Parathyroid adenoma (tissue), 2 donors: Measurements from ENCODE around the gene PLG.
"Not testable (repeated sequence)": the region's sequence is repeated elsewhere in the genome, so short reads cannot be mapped to it uniquely, and the experiment has no call there.

Experiments used
- H2AFZ ChIP-seq: fragments of 300-600 bp; sonication (generic); one replicate; pipeline ENCODE4 v1.7.0; 2017; ENCODE audit warnings: antibody characterized with exemption, mild to moderate bottlenecking
- H3K27ac ChIP-seq: fragments of 300-600 bp; sonication (generic); one replicate; pipeline ENCODE4 v1.7.0; 2017
- H3K27me3 ChIP-seq: fragments of 300-600 bp; sonication (generic); one replicate; pipeline ENCODE4 v1.7.0; 2017; ENCODE audit warnings: low read length; ENCODE audit not compliant: control insufficient read depth, insufficient read depth
- H3K36me3 ChIP-seq: fragments of 300-600 bp; sonication (generic); one replicate; pipeline ENCODE4 v1.7.0; 2017; ENCODE audit warnings: low read length; ENCODE audit not compliant: control insufficient read depth, insufficient read depth
- H3K4me1 ChIP-seq: fragments of 300-600 bp; sonication (generic); one replicate; pipeline ENCODE4 v1.7.0; 2017; ENCODE audit warnings: control low read depth
- H3K4me2 ChIP-seq: fragments of 300-600 bp; sonication (generic); one replicate; pipeline ENCODE4 v1.7.0; 2017; ENCODE audit warnings: low read length
- H3K4me3 ChIP-seq: fragments of 300-600 bp; sonication (generic); one replicate; pipeline ENCODE4 v1.7.0; 2017; ENCODE audit warnings: low read depth, low read length
- H3K79me2 ChIP-seq: fragments of 300-600 bp; sonication (generic); one replicate; pipeline ENCODE4 v1.7.0; 2017; ENCODE audit warnings: control low read depth
- H3K9ac ChIP-seq: fragments of 300-600 bp; sonication (generic); one replicate; pipeline ENCODE4 v1.7.0; 2017; ENCODE audit warnings: mild to moderate bottlenecking
- H3K9me3 ChIP-seq: fragments of 300-600 bp; sonication (generic); one replicate; pipeline ENCODE4 v1.7.0; 2017; ENCODE audit warnings: low read length; ENCODE audit not compliant: control insufficient read depth
- CTCF ChIP-seq: fragments of 300-600 bp; sonication (generic); IDR thresholded peaks from one replicate; pipeline ENCODE4 v1.7.0; 2017; ENCODE audit warnings: antibody characterized with exemption, mild to moderate bottlenecking
- donor health status: primary hyperparathyroidism.

Gene PLG

GRCh38 chr6:160679402-160679769 lies 22.7 kb upstream of the PLG start:
- H3K36me3 ChIP-seq, result no peaks in the 10 kb centered on the region
- H3K27ac ChIP-seq, result no peak overlapping the region
- H2AFZ ChIP-seq, result no peak overlapping the region
- no peaks in the 10 kb centered on the region for H3K27me3 ChIP-seq
- H3K79me2 ChIP-seq, result no peaks in the 10 kb centered on the region
- no peaks in the 10 kb centered on the region for H3K9me3 ChIP-seq
- no peak for TF ChIP-seq CTCF
- H3K4me1 ChIP-seq, result no peaks in the 10 kb centered on the region
- H3K9ac ChIP-seq, result no peak overlapping the region
- peak overlapping the region; percentile 25 for H3K4me3 ChIP-seq
- H3K4me2 ChIP-seq, result peak overlapping the region; percentile 70

- H2AFZ ChIP-seq, H3K4me2 ChIP-seq, H3K79me2 ChIP-seq, H3K36me3 ChIP-seq, H3K9me3 ChIP-seq, H3K9ac ChIP-seq, H3K27me3 ChIP-seq, H3K27ac ChIP-seq, H3K4me1 ChIP-seq, H3K4me3 ChIP-seq: not testable (repeated sequence)
Observed at GRCh38 chr6:160685101-160685761, 16.8 kb upstream of the PLG start.

GRCh38 chr6:160685762-160686450 lies 16.1 kb upstream of the PLG start:
- Histone ChIP-seq H3K79me2 (no peaks in the 10 kb centered on the region), H3K4me1 (no peaks in the 10 kb centered on the region), H3K36me3 (no peaks in the 10 kb centered on the region), H2AFZ (no peak overlapping the region), H3K27me3 (no peaks in the 10 kb centered on the region), H3K9me3 (no peaks in the 10 kb centered on the region), H3K4me3 (no peak overlapping the region), H3K9ac (no peak overlapping the region), H3K4me2 (no peak overlapping the region), H3K27ac (no peak overlapping the region)
- no peak for TF ChIP-seq CTCF

- H3K4me2 ChIP-seq, result no peak overlapping the region
- H2AFZ ChIP-seq, result no peak overlapping the region
- no peak for TF ChIP-seq CTCF
- no peak overlapping the region for H3K27ac ChIP-seq
- no peaks in the 10 kb centered on the region for H3K79me2 ChIP-seq
- no peaks in the 10 kb centered on the region for H3K36me3 ChIP-seq
- no peaks in the 10 kb centered on the region for H3K27me3 ChIP-seq
- no peaks in the 10 kb centered on the region for H3K9me3 ChIP-seq
- no peak overlapping the region for H3K9ac ChIP-seq
- H3K4me3 ChIP-seq, result no peak overlapping the region
- H3K4me1 ChIP-seq, result no peaks in the 10 kb centered on the region
Observed at GRCh38 chr6:160690458-160690857, 11.6 kb upstream of the PLG start.

- no peak overlapping the region for H2AFZ ChIP-seq
- H3K4me2 ChIP-seq, result no peak overlapping the region
- H3K79me2 ChIP-seq, result no peaks in the 10 kb centered on the region
- no peaks in the 10 kb centered on the region for H3K36me3 ChIP-seq
- H3K4me1 ChIP-seq, result no peaks in the 10 kb centered on the region
- no peak overlapping the region for H3K27ac ChIP-seq
- no peaks in the 10 kb centered on the region for H3K27me3 ChIP-seq
- no peaks in the 10 kb centered on the region for H3K9me3 ChIP-seq
- no peak for TF ChIP-seq CTCF
- H3K9ac ChIP-seq, result no peak overlapping the region
- H3K4me3 ChIP-seq, result no peak overlapping the region
Observed at GRCh38 chr6:160691617-160692016, 10.4 kb upstream of the PLG start.
